ENCODE data around the gene LENG8.

LENG8 gene

GRCh38 chr19:54451997-54452396, 3.0 kb downstream of the LENG8 start:
- no peak for TF ChIP-seq CTCF (conservative IDR thresholded peaks at IDR 0.05; ENCODE audit: control insufficient read depth, insufficient read depth, low read depth, low read length)
- H3K4me3 ChIP-seq (ENCODE audit: control insufficient read depth, low read depth, low read length) = no peak overlapping the region
- DNase-seq (ENCODE audit: low read depth) = no peak

- DNase-seq (ENCODE audit: low read depth) = no peak
- TF ChIP-seq CTCF (conservative IDR thresholded peaks at IDR 0.05; ENCODE audit: control insufficient read depth, insufficient read depth, low read depth, low read length) = no peak
- no peak overlapping the region for H3K4me3 ChIP-seq (ENCODE audit: control insufficient read depth, low read depth, low read length)
Observed at GRCh38 chr19:54452626-54453025, 3.6 kb downstream of the LENG8 start.

- TF ChIP-seq CTCF (conservative IDR thresholded peaks at IDR 0.05; ENCODE audit: control insufficient read depth, insufficient read depth, low read depth, low read length) = no peak
- DNase-seq (ENCODE audit: low read depth) = no peak
- H3K4me3 ChIP-seq (ENCODE audit: control insufficient read depth, low read depth, low read length) = no peak overlapping the region
Observed at GRCh38 chr19:54453921-54454780, 5.2 kb downstream of the LENG8 start.

- no peak overlapping the region for H3K4me3 ChIP-seq (ENCODE audit: control insufficient read depth, low read depth, low read length)
- no peak for DNase-seq (ENCODE audit: low read depth)
- no peak for TF ChIP-seq CTCF (conservative IDR thresholded peaks at IDR 0.05; ENCODE audit: control insufficient read depth, insufficient read depth, low read depth, low read length)
Observed at GRCh38 chr19:54454781-54455675, 6.0 kb downstream of the LENG8 start.

- no peak for TF ChIP-seq CTCF (conservative IDR thresholded peaks at IDR 0.05; ENCODE audit: control insufficient read depth, insufficient read depth, low read depth, low read length)
- DNase-seq (ENCODE audit: low read depth) = no peak
- H3K4me3 ChIP-seq (ENCODE audit: control insufficient read depth, low read depth, low read length) = no peak overlapping the region
Observed at GRCh38 chr19:54455786-54456422, 6.9 kb downstream of the LENG8 start.
